Activated naive CD8-positive, alpha-beta T cell treated with anti-CD3 and anti-CD28 coated beads, Interleukin-2, amount 50 U/mL, for 16 hours (primary cell): ENCODE data around the gene RTN4R.

Experiments used
- DNase-seq: peaks from one replicate; pipeline ENCODE4 v3.0.0-alpha.2; 2020; ENCODE audit warnings: low read depth, low spot score

RTN4R gene

DNA sequence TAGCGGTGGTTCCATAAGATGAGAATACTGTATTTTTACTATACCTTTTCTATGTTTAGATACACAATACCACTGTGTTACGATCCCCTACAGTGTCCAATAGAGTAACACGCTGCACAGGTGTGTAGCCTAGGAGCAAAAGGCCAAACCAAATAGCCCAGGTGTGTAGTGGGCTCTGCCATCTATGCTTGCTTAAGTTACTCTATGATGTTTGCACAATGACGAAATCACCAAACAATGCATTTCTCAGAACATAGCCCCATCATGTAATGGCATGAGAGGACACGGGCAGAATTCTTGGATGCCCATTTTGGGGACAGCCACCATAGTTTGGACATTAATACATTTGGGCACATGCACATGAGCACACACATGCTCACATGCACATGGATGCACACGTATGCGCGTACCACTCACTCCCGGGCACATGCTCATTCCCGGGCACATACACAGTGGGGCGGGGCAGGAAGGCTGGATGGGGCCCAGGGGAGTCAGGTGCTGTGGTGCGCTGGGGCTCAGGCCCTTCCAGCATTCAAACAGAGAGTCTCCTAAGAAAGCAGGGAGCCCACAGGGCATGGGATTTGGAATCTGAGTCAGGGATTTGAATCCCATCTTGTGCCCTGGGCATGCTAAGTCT is 51.1 kb downstream of the RTN4R start:
- no peak for DNase-seq

DNA sequence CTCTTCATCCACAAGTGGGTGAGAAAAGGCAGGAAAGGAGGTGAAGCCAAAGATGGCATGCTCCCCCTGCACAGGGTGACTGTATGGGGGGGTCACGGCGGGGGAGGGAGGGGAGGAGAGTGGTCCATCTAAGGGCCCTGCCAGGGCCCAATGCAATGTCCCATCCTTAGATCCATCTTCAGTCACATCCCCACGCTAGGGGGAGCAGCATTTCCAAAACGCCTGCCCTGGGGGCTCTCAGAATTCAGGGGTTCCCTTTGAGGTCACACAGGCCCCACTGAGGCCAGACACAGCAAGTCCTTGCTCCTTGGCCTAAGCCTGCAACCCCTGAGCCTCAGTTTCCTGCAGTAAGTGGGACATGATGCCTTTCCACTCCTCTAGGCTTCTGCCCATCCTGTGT is 52.4 kb downstream of the RTN4R start:
- DNase-seq = no peak

DNA sequence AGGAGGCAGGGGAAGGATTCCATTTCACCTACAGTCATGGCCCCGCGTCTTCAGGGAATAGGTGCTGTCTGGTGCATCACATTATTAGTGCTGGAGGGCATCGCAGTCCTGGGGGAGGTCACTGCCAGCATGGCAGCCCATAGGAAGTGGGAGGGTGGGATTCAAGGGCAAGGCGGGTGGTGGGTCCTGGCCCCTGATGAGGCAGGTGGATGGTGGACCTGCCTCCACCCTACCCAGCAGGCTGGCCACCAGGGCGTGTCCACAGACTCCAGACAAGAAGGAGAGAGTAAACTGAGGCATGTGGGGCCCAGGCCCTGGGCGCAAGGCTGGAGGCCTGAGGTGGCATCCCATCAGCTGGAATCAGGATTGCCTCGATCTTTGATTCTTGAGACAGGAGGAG is 53.3 kb downstream of the RTN4R start:
- DNase-seq = no peak

DNA sequence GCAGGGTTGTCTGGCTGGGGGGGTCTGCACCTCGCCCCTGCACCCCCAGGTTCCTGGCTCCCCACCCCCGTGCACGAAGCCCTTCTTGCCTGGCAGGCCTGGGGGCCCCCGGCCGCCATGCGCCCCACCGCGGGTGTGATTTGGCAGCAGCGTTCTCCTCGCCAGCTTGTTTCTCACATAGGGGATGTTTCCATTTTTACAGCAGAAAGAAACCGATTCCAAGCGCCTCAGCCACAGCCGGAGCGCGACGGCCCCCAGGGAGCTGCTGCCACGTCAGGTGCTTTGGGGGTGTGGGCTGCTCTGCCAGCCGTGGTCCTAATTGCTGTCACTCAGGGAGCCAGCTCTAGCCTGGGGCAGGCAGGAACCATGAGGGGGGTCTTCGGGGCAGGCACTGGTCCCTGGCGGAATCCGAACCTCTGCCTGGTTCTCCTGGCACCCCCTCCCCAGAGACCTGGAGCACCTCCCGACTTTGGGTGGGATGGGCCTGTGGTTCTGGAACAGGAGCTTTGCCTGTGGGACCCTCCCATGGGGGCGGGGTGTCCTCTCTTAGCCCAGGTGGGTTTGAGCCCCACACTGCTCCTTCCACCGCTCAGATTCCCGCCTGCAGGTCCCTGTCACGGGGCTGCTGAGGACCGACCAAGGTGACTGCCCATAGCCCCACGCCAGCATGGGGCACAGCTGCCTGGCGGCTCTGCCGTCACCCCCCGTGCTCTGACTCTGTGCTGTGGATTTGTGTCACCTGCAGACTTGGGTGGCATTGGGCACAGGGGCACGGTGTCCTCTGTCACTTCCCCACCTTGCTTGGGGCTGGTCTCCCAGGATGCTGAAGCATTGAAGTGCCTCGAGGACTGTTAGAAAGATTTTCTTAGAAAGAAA is 54.0 kb downstream of the RTN4R start:
- no peak for DNase-seq

DNA sequence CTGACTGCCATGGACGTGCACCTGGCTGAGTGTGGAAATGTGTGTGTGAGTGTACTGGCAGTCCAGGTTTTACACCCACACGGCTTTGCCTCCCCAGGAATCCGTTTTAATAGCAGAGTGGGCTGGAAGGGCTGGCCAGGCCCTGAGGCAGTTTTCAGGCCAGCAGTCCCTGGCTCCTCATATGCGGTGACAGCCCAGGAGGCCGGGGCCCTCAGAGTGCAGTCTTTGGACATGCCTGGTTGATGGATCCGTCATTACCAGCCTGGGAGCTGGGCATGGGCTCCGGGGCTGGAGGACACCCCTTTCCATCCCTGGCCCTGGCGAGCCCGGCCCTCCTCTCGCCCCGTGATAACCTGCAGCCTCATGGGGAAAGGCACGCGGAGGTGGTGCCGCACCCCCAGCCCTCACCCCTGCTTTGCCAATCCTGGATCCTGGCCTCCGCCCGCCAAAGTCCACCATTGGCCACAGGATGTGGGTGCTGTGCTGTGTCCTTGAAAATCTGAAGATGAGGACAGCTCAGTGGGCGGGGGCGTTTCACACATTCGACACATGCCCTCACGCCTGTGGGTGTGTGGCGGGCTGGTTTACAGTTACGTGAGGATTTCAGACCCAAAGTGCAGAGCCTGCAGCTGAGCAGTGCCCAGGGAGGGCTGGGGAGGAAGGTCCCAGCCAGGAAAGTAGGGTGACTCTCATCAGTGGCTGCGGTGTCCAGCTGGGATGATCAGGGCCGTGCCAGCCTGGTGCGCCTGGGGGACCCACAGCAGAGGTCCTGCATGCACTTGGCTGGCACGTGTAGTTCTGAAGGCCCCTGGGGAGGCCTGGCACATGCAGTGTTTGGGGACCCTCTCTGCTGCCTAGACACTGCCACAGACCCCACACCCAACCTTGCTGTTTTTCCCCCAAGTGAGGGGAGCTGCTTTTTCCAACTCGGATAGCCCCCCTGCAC is 55.1 kb downstream of the RTN4R start:
- DNase-seq = no peak

DNA sequence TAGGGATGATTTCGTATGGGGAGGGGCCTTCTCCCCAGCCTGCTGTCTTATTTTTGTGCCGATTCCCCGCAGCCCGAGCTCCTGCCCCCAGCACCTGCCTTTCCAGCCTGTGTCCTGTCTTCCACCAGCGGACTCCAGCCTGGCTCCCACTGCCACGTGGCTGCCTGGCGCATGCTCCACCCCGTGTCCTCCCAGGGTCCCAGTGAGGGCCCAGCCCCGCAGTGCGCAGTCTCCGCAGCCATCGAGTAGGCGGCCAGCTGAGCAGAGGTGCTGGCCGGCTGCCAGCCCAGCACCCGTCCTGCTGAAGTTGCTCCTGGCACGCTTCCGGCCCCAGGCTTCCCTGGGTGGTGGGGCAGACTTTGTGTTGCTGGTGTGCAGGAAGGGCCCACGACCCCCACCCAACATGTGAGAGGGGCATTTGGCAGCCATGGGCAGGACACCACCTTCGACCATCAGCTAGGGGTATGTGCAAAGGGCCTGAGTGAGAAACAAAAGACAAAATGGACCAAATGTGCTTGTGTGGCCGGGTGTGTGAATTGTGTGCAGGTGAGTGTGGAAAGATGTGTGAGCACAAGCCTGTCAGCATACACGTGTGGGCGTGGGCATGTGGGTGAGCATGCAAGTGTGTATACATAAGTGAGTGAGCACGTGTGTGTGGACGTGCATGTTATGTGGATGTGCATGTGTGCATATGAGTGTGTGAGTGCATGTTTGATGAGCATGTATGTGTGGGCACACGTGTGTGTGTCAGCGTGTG is 55.9 kb downstream of the RTN4R start:
- DNase-seq = no peak

DNA sequence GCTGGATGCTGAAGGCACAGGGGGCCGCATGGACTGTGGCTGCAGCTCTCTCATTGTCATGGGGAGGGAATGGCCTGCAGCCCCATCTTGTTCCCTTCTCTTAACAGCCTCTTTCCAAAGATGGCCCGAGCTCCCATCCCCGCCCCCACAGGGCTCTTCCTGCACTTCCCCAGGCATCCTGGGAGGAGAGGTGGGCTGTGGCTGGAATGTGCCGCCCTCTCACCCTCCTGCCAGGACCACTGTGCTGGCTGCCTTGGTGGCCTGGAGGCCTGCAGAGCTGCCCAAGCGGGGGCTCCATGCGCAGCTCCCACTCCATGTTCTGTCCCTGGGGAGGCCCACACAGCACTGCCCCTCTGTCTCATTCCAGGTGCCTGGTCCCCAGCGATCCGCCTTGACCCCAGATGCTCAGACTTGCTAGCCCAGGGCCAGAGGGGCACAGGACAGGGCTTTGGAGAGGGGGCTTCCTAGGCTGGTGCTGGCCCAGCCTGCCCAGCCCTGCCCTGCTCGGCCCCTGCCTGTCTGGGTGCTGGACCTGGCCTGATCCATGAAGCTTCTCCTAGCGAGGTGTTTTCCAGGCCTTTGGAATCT is 56.6 kb downstream of the RTN4R start:
- no peak for DNase-seq

DNA sequence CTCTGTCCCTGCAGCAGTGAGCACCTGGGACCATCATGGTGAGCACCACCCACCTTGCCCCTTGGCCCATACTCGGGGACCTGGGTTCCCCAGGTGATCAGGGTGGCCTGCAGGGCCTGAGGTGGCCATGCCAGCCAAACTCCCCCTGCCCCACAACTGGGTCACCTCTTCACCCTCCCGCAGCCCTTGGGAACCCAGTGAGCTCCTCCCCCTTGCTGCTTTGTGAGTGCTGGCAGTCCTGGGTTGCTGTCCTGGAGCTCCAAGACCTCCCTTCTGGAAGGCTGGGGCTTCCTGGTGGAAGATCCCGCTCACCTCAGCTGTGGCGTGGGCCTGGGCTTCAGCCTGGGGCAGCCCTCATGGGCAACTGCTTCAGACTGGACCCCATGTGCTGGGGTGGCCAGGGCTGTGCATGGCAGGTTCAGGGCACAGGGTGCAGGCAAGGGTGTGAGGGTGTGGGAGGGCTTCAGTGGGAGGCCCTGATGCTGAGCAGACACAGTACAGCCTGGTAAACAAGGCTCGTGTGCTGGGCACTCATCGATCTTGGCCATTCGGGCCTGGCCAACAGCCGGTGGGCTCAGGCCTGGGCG is 57.6 kb downstream of the RTN4R start:
- DNase-seq = no peak

DNA sequence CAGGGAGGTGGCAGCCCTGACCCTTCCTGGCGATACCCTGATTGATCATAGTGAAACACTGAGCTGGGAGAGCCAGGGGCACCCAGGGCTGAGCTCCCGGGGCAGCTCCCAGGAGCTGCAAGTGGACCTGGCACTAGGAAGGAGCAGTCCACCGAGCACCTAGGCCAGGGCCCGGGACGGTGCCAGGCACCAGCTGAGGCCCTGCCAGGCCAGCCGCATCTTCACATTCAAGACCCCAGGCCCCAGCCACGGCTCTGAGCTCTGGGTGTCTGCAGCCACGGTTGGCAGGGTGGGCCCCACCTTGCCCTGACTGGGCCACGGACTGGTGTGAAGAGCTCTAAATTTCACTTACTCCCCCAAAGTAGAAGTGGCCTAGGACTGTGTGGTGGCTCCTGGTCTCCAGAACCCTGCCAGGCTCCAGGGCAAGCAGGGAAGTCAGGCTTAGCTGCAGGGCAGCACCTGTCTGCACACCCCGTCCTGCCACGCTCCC is 58.3 kb downstream of the RTN4R start:
- no peak for DNase-seq

DNA sequence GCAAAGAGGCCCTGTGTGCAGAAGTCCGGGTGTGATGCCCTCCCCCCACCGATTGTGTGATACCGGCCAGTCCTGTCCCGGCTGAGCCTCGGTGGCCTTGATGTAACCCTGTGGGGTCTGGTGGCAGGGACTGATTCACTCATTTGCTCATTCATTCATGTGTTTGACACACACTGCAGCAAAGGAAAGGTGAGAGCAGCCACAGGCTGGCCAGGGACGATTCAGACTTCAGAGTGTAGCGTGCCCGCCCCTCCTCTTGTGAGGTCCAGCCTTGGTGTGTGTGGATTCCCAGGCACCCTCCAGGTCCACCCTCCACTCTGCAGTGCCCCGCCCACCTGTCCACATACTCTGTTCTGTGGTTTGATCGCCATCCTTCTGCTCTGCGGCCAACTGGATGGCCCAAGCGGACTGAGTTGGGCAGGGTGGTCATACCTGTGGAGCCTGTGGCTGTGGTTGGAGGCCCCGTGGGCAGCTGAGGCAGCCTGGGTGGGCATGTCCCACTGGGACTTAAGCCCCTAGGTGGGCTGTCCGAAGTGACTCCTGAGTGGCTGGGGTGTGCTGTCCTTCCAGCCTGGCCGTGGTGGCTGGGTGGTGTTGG is 59.3 kb downstream of the RTN4R start:
- DNase-seq = no peak

DNA sequence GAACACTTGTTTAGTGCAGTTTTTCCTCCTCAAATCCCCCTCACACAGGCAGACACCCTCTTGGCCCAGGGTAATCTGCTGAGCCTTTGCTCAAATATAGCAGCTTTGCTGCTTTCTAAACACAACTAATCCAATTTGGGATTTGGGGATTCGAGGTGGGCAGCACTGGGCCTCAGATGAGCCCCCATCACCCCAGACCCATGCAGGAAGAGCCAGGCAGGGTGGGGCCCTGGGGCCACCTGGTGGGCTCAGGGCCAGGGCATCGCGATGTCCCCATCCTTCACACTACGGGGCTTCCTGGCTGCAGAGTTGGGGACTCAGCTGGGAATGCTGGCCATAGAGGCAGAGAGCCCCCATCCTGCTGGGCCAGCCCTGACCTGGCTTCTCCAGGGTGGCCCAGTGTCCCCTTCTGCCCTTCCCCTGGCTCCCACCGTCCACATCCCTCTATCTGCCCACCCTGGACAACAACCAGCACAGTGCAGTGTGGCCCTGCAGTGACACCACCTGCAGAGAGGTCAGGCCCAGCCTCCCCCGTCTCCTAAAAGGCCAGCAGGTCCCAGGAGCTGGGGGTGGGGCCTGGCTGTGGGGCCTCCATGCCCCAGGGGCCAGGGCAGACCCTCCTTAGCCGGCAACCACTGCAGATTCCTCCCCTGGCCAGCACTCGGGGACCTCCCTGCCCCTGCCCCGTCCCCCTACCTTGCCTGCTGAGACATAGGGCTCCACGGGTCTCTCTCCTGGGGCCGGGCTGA is 60.7 kb downstream of the RTN4R start:
- no peak for DNase-seq

DNA sequence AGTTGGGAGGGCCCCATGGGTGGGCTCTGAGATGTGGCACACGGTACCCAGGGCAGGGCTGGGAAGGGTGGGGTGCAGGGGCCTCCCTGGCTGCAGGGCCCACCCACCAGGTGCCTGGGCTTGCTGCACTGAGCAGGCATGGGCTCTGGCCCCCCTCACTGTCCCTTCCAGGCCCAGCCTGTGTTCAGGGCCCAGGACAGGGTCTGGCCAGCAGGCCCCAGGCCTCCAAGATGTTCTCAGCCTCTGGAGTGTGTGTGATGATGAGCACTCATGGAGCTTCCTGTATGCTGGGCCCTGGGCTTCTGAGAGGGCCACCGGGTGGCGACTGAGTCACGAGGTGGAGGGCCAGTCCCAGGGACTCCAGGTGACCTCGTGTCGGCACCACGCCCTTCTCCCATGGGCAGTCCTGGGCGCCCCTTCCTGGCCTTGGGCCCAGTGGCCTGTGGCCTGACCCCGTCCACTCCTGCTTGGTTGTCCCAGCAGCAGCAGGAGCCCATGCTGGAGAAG is 61.4 kb downstream of the RTN4R start:
- DNase-seq = no peak

DNA sequence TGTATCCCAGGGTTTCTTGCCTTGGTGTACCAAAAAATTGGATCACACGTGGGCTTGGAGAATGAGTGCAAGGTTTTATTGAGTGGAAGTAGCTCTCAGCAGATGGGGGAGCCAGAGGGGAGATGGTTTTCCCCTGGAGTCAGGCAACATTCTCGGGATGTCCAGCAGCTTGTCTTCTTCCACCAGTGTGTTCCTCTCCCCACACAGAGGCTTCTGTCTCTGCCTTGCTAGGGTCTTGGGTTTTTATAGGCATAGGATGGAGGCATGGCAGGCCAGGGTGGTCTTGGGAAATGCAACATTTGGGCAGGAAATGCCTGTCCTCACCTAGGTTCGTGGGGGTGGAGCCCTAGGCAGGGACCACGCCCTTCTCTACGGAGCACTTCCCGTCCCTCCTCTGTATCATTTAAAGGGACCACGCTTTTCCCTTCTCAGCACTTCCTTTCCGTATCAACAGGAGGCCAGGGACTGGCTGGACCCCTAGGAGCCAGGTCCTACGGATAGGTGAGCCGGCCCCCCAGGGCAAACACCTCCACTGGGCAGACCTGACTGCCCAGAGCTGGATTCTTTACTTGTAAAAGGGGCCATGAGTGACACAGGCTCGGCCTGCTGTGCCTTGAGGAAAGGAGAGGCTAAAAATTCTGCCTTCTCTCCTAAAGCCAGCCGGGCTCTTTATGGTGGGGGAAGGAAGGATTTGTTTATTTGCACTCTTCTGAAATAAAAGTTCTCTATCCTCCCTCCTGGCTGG is 62.0 kb downstream of the RTN4R start:
- peak; percentile 29 for DNase-seq

DNA sequence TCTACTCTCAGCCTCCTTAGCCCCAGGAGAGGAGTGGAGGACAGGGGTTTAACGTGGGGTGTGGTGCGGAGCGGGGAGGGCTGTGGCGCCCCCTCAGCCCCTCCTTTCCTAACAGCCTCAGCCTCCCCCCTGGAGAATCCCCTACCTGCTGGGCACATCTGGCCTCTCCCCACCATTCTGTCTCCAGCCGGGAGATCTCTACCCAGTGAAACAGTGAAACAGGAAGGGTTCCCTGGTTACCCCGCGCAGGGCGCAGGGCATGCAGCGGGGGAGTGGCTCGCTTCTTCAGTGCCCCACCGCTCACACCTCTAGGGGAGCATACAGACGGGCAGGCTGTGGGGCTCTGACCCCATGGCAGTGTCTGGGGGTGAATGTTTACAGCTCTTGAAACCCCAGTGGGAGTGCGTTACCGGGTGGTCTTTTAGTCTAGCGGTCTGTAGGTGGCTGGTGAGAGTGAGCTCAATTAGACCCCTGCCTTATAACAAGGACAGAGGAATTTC is 62.6 kb downstream of the RTN4R start:
- no peak for DNase-seq

DNA sequence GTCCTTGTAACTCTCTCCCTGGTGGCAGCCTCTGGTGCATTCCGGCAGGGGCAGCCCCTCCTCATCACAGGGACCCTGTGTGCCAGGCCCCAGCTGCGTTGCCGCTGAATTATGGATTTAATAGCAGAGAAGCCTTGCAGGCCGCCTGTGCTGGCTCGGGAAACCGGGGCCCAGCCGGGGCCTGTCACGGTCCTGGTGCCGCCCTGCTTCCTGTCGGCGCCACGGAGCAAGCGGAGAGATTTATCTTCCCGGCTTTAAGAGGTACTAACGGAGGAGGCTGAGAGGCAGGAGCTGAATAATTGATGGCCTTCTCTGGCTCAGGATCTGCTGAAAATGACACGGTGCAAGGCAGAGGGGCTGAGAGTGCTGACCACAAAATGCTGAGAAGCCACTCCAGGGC is 63.3 kb downstream of the RTN4R start:
- DNase-seq = no peak

DNA sequence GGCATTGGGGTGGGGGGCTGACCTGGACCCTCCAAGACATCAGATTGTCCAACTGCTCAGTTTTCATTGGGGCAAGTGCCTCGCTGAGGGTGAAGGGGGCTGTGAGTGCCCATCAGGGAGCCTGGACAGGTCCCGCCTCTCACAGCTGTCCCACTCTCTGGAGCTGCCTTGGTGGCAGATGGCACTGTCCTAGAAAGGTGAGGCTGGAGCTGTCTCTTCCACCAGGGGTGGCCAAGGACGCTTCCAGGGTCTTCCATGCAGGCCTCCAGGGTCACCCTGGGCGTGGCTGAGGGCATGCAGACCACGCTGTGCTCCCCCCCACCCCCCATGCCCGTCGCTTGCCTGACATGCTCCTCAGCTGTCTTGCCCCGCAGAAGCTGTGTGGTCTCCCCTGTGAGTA is 63.8 kb downstream of the RTN4R start:
- no peak for DNase-seq

DNA sequence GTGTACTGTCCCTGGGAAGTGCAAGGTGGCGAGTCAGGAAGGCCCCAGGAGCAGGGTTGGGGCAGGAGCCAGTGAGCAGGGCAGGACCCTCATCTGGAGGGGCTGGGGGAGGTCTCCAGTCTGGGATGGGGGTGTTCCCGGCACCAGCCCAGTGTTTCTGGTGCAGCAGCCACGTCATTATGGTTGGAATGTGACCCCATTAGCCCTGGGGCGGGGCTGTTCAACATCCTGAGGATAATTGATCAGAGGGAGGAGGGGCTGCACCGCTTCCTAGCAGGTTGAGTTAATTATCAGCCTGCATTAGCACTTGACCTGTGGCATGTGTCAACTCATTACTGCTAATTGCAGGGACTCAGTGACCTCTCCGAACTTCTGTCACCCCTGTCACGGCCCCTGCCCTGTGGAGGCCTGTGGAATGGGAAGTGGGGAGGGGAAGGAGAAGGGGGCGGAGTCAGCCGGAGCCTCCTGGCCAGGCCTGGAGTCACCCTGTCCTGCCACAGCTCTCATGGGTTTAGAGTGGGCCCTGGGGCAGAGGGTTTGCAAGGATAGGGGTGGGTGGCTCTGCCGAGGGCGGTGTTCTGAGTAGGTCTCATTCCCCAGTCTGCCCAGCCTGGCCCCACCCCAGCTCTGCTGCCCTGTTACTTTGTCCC is 64.4 kb downstream of the RTN4R start:
- DNase-seq = no peak

DNA sequence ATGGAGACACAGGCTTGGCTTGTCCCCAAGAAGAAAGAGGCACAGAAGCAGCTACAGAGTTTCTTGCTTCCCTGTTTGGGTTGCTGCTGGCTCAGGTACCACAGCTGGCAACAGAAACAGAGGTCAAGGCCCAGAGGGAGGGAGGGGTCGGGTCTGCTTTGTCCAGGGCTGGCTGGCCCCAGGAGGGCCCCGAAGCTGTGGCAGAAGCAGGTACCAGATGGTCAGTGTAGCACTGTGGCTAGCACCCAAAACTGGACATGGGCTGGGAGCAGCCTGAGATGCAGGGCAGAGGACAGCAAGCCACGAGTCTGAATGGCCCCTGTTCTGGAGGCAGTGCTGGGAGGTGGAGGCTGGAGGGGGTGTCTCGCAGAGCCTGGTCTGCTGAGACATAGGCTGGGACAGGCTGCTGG is 65.0 kb downstream of the RTN4R start:
- DNase-seq = no peak
